ENCODE results near the gene JAML. TPM values are rescaled to one million over a fixed set of nuclear protein-coding genes. Genes with fewer than 3 reads are reported as not detected.

Gene JAML
- total and polyA plus RNA-seq, 4 experiments from 2014 or later: 115 to 194 (median 142) TPM

- DNase-seq: peak; percentile 59 to 91 (median 67)
- intact Hi-C loops (cut with micrococcal nuclease): loop anchor here (1.0 to 2.0 kb wide), 5 partner anchors 11 to 42 kb away; partner anchors contain the start of genes JAML and MPZL3
- Mint-ChIP-seq H3K4me3 (peak overlapping the region; percentile 46 to 79 (median 72)), H3K9me3 (no peaks in the 10 kb centered on the region), H3K36me3 (peaks cover 4 to 37% of the 10 kb centered on the region in 2 donors), H3K4me1 (peaks cover 64 to 83% (median 74%) of the 10 kb centered on the region in 4 donors), H3K27ac (peak overlapping the region; percentile 87 to 98 (median 93)), H3K27me3 (no peaks in the 10 kb centered on the region)
- ChIA-PET POLR2A (ENCODE audit: partially characterized antibody) (interaction anchor here (0.6 to 9.4 kb wide), 15 partner anchors 10 to 198 kb away, joined by 3 to 142 read pairs (median 6); partner anchors contain the start of genes JAML, MPZL2, MPZL3 and UBE4A), CTCF (ENCODE audit: partially characterized antibody) (interaction anchor here (0.6 to 6.3 kb wide), 8 partner anchors 11 to 1162 kb away, joined by 3 to 38 read pairs (median 6); partner anchors contain the start of genes JAML and MPZL3)
- H3K4me3 ChIP-seq (ENCODE audit: low read length in 2 of 2): peak overlapping the region in 1 of 2 donors; percentile 21
- peak overlapping the region; percentile 65 for H3K27ac ChIP-seq (ENCODE audit: low read depth, low read length)
- H3K9me3 ChIP-seq (ENCODE audit: control insufficient read depth in 1 of 2, low read length in 2 of 2): no peaks in the 10 kb centered on the region
- no peaks in the 10 kb centered on the region for H3K27me3 ChIP-seq (ENCODE audit: insufficient read depth, low read length)
- H3K4me1 ChIP-seq (ENCODE audit: insufficient read depth, low read length): peaks cover 68% of the 10 kb centered on the region
- no peaks in the 10 kb centered on the region for H3K36me3 ChIP-seq (ENCODE audit: insufficient read depth, low read length)
These were observed 16.4 kb upstream of the JAML start for GRCh38 chr11:118240999-118241763.

- Histone ChIP-seq H3K4me1 (ENCODE audit: insufficient read depth, low read length) (peaks cover 64% of the 10 kb centered on the region), H3K27me3 (ENCODE audit: insufficient read depth, low read length) (no peaks in the 10 kb centered on the region), H3K27ac (ENCODE audit: low read depth, low read length) (peak overlapping the region; percentile 65), H3K36me3 (ENCODE audit: insufficient read depth, low read length) (peaks cover 7% of the 10 kb centered on the region), H3K9me3 (ENCODE audit: control insufficient read depth in 1 of 2, low read length in 2 of 2) (no peaks in the 10 kb centered on the region), H3K4me3 (ENCODE audit: low read length in 2 of 2) (peak overlapping the region in 1 of 2 donors; percentile 11)
- ChIA-PET POLR2A (ENCODE audit: partially characterized antibody) (interaction anchor here (1.1 to 9.4 kb wide), 12 partner anchors 8 to 105 kb away, joined by 3 to 142 read pairs (median 10); partner anchors contain the start of genes CD3G, JAML and MPZL3), CTCF (ENCODE audit: partially characterized antibody) (interaction anchor here (0.7 to 6.3 kb wide), 10 partner anchors 9 to 58 kb away, joined by 3 to 38 read pairs (median 6); partner anchors contain the start of genes JAML, MPZL2 and MPZL3)
- Mint-ChIP-seq H3K27me3 (no peaks in the 10 kb centered on the region), H3K4me3 (peak overlapping the region; percentile 44 to 77 (median 72)), H3K9me3 (peaks cover 0 to 2% (median 0%) of the 10 kb centered on the region in 8 donors), H3K36me3 (peaks cover 10 to 51% of the 10 kb centered on the region in 2 donors), H3K4me1 (peaks cover 55 to 76% (median 64%) of the 10 kb centered on the region in 4 donors), H3K27ac (peak overlapping the region; percentile 86 to 98 (median 93))
- peak in 1 of 5 donors; percentile 52 for DNase-seq
- intact Hi-C loops (cut with micrococcal nuclease): loop anchor here (2.0 kb wide), 2 partner anchors 15 to 41 kb away; partner anchors contain the start of gene JAML
These were observed 14.8 kb upstream of the JAML start for GRCh38 chr11:118239509-118240205.

- Mint-ChIP-seq H3K4me1 (peaks cover 54 to 68% (median 61%) of the 10 kb centered on the region in 4 donors), H3K27ac (peak overlapping the region; percentile 43 to 87 (median 57)), H3K27me3 (no peaks in the 10 kb centered on the region), H3K36me3 (peaks cover 13 to 54% of the 10 kb centered on the region in 2 donors), H3K9me3 (peaks cover 0 to 2% (median 0%) of the 10 kb centered on the region in 8 donors), H3K4me3 (peak overlapping the region in 7 of 8 donors; percentile 10 to 77 (median 62))
- no peak for DNase-seq
- POLR2A ChIA-PET (ENCODE audit: partially characterized antibody): interaction anchor here (1.3 to 9.4 kb wide), 10 partner anchors 7 to 106 kb away, joined by 4 to 142 read pairs (median 20); partner anchors contain the start of genes CD3G, JAML and MPZL3
- intact Hi-C loops (cut with micrococcal nuclease): no loop called here
- no peaks in the 10 kb centered on the region for H3K9me3 ChIP-seq (ENCODE audit: control insufficient read depth in 1 of 2, low read length in 2 of 2)
- H3K27ac ChIP-seq (ENCODE audit: low read depth, low read length): peak overlapping the region; percentile 4
- H3K27me3 ChIP-seq (ENCODE audit: insufficient read depth, low read length): no peaks in the 10 kb centered on the region
- H3K4me3 ChIP-seq (ENCODE audit: low read length in 2 of 2): no peak overlapping the region
- H3K36me3 ChIP-seq (ENCODE audit: insufficient read depth, low read length): peaks cover 7% of the 10 kb centered on the region
- CTCF ChIA-PET (ENCODE audit: partially characterized antibody): interaction anchor here (0.7 to 6.3 kb wide), 9 partner anchors 9 to 59 kb away, joined by 3 to 38 read pairs (median 8); partner anchors contain the start of genes JAML, MPZL2 and MPZL3
- H3K4me1 ChIP-seq (ENCODE audit: insufficient read depth, low read length): peaks cover 58% of the 10 kb centered on the region
These were observed 14.1 kb upstream of the JAML start for GRCh38 chr11:118238929-118239328.

- peaks cover 10% of the 10 kb centered on the region for H3K36me3 ChIP-seq (ENCODE audit: insufficient read depth, low read length)
- H3K27ac Mint-ChIP-seq: peak overlapping the region in 6 of 7 donors; percentile 50 to 87 (median 68)
- H3K27me3 ChIP-seq (ENCODE audit: insufficient read depth, low read length): no peaks in the 10 kb centered on the region
- H3K4me1 ChIP-seq (ENCODE audit: insufficient read depth, low read length): peaks cover 54% of the 10 kb centered on the region
- H3K4me3 ChIP-seq (ENCODE audit: low read length in 2 of 2): no peak overlapping the region
- intact Hi-C loops (cut with micrococcal nuclease): no loop called here
- peaks cover 0 to 2% (median 0%) of the 10 kb centered on the region in 8 donors for H3K9me3 Mint-ChIP-seq
- DNase-seq: no peak
- peak overlapping the region in 7 of 8 donors; percentile 7 to 77 (median 61) for H3K4me3 Mint-ChIP-seq
- H3K9me3 ChIP-seq (ENCODE audit: control insufficient read depth in 1 of 2, low read length in 2 of 2): no peaks in the 10 kb centered on the region
- H3K36me3 Mint-ChIP-seq: peaks cover 17 to 56% of the 10 kb centered on the region in 2 donors
- CTCF ChIA-PET (ENCODE audit: partially characterized antibody): interaction anchor here (1.2 to 6.3 kb wide), 4 partner anchors 13 to 40 kb away, joined by 4 to 38 read pairs (median 12); partner anchors contain the start of genes JAML, MPZL2 and MPZL3
- no peaks in the 10 kb centered on the region for H3K27me3 Mint-ChIP-seq
- peaks cover 51 to 64% (median 58%) of the 10 kb centered on the region in 4 donors for H3K4me1 Mint-ChIP-seq
- POLR2A ChIA-PET (ENCODE audit: partially characterized antibody): interaction anchor here (4.0 to 9.4 kb wide), 5 partner anchors 7 to 34 kb away, joined by 26 to 142 read pairs (median 71); partner anchors contain the start of genes JAML and MPZL3
- H3K27ac ChIP-seq (ENCODE audit: low read depth, low read length): no peak overlapping the region
These were observed 13.6 kb upstream of the JAML start for GRCh38 chr11:118238421-118238820.

GRCh38 chr11:118236170-118236569 lies 11.4 kb upstream of the JAML start:
- ChIA-PET POLR2A (ENCODE audit: partially characterized antibody) (interaction anchor here (0.7 to 1.3 kb wide), 5 partner anchors 10 to 46 kb away, joined by 3 to 6 read pairs (median 3); partner anchors contain the start of gene JAML), CTCF (ENCODE audit: partially characterized antibody) (interaction anchor here (0.9 to 1.7 kb wide), 3 partner anchors 11 to 252 kb away, joined by 4 to 6 read pairs (median 4); partner anchors contain the start of gene JAML)
- H3K9me3 Mint-ChIP-seq: peaks cover 0 to 2% (median 0%) of the 10 kb centered on the region in 8 donors
- H3K27me3 ChIP-seq (ENCODE audit: insufficient read depth, low read length): no peaks in the 10 kb centered on the region
- H3K4me3 ChIP-seq (ENCODE audit: low read length in 2 of 2): no peak overlapping the region
- no peak overlapping the region for H3K27ac ChIP-seq (ENCODE audit: low read depth, low read length)
- no peaks in the 10 kb centered on the region for H3K27me3 Mint-ChIP-seq
- peaks cover 41% of the 10 kb centered on the region for H3K4me1 ChIP-seq (ENCODE audit: insufficient read depth, low read length)
- DNase-seq: no peak
- peaks cover 21% of the 10 kb centered on the region for H3K36me3 ChIP-seq (ENCODE audit: insufficient read depth, low read length)
- peak overlapping the region in 5 of 7 donors; percentile 14 to 83 (median 40) for H3K27ac Mint-ChIP-seq
- no peaks in the 10 kb centered on the region for H3K9me3 ChIP-seq (ENCODE audit: control insufficient read depth in 1 of 2, low read length in 2 of 2)
- no peak overlapping the region for H3K4me3 Mint-ChIP-seq
- H3K36me3 Mint-ChIP-seq: peaks cover 27 to 61% of the 10 kb centered on the region in 2 donors
- intact Hi-C loops (cut with micrococcal nuclease): no loop called here
- peaks cover 34 to 46% (median 39%) of the 10 kb centered on the region in 4 donors for H3K4me1 Mint-ChIP-seq

- Histone ChIP-seq H3K9me3 (ENCODE audit: control insufficient read depth in 1 of 2, low read length in 2 of 2) (no peaks in the 10 kb centered on the region), H3K36me3 (ENCODE audit: insufficient read depth, low read length) (peaks cover 21% of the 10 kb centered on the region), H3K4me1 (ENCODE audit: insufficient read depth, low read length) (peaks cover 41% of the 10 kb centered on the region), H3K27ac (ENCODE audit: low read depth, low read length) (no peak overlapping the region), H3K4me3 (ENCODE audit: low read length in 2 of 2) (no peak overlapping the region), H3K27me3 (ENCODE audit: insufficient read depth, low read length) (no peaks in the 10 kb centered on the region)
- H3K4me1 Mint-ChIP-seq: peaks cover 22 to 33% (median 26%) of the 10 kb centered on the region in 4 donors
- H3K4me3 Mint-ChIP-seq: no peak overlapping the region
- ChIA-PET CTCF (ENCODE audit: partially characterized antibody) (no interaction called here), POLR2A (ENCODE audit: partially characterized antibody) (interaction anchor here (0.8 to 6.6 kb wide), 2 partner anchors 7 to 29 kb away, joined by 3 to 73 read pairs; partner anchors contain the start of gene MPZL2)
- no peaks in the 10 kb centered on the region for H3K27me3 Mint-ChIP-seq
- peaks cover 27 to 57% of the 10 kb centered on the region in 2 donors for H3K36me3 Mint-ChIP-seq
- H3K27ac Mint-ChIP-seq: peak overlapping the region in 5 of 7 donors; percentile 5 to 85 (median 45)
- DNase-seq: no peak
- peaks cover 0 to 2% (median 0%) of the 10 kb centered on the region in 8 donors for H3K9me3 Mint-ChIP-seq
- intact Hi-C loops (cut with micrococcal nuclease): no loop called here
These were observed 10.0 kb upstream of the JAML start for GRCh38 chr11:118234833-118235232.

Measured in CD4-positive, alpha-beta memory T cell (primary cell).